ENCODE measurements around the gene PMS1.
"Not testable (repeated sequence)": the region's sequence is repeated elsewhere in the genome, so short reads cannot be mapped to it uniquely, and the experiment has no call there.

Gene PMS1

DNA sequence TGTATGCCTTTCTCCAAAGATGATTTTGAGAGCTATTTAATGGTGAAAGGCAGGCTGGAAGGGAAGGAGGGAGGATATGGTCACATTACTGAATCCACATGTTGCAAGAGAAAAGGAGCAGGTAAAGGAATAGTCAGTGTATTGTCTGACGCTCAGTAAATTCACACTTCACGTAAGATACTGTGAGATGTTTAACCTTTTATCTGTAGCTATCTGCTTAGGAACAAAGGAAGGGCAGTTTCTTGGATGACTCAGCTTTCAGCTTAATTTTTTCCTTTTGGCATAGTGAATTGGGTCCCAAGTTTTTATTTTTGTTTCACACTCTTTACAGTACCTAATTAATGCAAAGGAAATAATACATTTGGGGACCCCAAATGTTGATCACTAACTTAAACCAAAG, 96.2 kb downstream of the PMS1 start:
- TF ChIP-seq POLR2AphosphoS5 (IDR thresholded peaks at IDR 0.05; ENCODE audit: borderline replicate concordance, low read depth, low read length) (no peak), FOXP2 (optimal IDR thresholded peaks at IDR 0.05; ENCODE audit: control extremely low read depth, extremely low read length, insufficient read depth) (no peak), EZH2 (IDR thresholded peaks at IDR 0.05) (no peak)
- Histone ChIP-seq H3K36me3 (ENCODE audit: insufficient read depth, low read length) (peaks cover 7% of the 10 kb centered on the region; the same call in 1 of the 2 replicates), H3K9me3 (ENCODE audit: low read depth, low read length) (no peaks in the 10 kb centered on the region), H3K9ac (ENCODE audit: insufficient read length) (no peak overlapping the region), H3K27ac (no peak overlapping the region), H3K4me3 (no peak overlapping the region)
- no peak for DNase-seq (ENCODE audit: low read depth, low spot score)

DNA sequence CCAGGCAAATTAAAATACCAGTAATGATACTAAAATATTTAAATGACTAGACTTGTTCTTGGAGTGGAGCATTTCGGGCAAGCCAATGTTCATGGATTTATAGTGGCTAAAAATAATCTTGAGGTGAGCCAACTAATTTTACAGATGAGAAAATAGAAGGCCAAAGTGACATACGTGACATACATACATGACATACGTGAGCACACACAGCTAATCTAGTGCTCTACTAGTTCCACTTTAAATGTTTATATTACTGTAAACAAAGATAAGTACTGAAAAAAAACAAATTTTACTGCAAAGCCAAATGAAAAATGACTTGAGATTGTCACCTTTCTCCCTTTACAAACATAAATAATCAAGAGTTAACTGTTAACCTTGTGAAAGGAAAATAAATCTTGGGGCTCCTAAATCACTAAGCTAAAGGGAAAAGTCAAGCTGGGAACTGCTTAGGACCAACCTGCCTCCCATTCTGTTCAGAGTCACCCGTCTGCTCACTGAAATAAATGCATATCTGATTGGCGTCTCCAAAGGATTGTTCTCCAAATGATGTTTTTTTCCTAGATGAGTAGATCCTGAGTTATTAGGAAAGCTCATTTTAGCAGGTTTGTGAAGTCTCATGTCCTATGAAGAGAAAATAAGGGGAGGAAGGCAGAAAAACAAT, 96.7 kb downstream of the PMS1 start:
- H3K4me3 ChIP-seq = no peak overlapping the region
- H3K36me3 ChIP-seq (ENCODE audit: insufficient read depth, low read length) = peaks cover 6% of the 10 kb centered on the region; the same call in 1 of the 2 replicates
- H3K27ac ChIP-seq = no peak overlapping the region
- H3K9me3 ChIP-seq (ENCODE audit: low read depth, low read length) = no peaks in the 10 kb centered on the region
- no peak overlapping the region for H3K9ac ChIP-seq (ENCODE audit: insufficient read length)
- DNase-seq (ENCODE audit: low read depth, low spot score) = no peak
- TF ChIP-seq EZH2 (IDR thresholded peaks at IDR 0.05) = no peak
- no peak for TF ChIP-seq POLR2AphosphoS5 (IDR thresholded peaks at IDR 0.05; ENCODE audit: borderline replicate concordance, low read depth, low read length)
- TF ChIP-seq FOXP2 (optimal IDR thresholded peaks at IDR 0.05; ENCODE audit: control extremely low read depth, extremely low read length, insufficient read depth) = no peak

- H3K9me3 ChIP-seq (ENCODE audit: low read depth, low read length) = no peaks in the 10 kb centered on the region
- TF ChIP-seq EZH2 (IDR thresholded peaks at IDR 0.05) (no peak), POLR2AphosphoS5 (IDR thresholded peaks at IDR 0.05; ENCODE audit: borderline replicate concordance, low read depth, low read length) (no peak), FOXP2 (optimal IDR thresholded peaks at IDR 0.05; ENCODE audit: control extremely low read depth, extremely low read length, insufficient read depth) (no peak)
- DNase-seq (ENCODE audit: low read depth, low spot score) = no peak
- no peaks in the 10 kb centered on the region for H3K36me3 ChIP-seq (ENCODE audit: insufficient read depth, low read length)
- no peak overlapping the region for H3K4me3 ChIP-seq
- H3K27ac ChIP-seq = no peak overlapping the region
- H3K9ac ChIP-seq (ENCODE audit: insufficient read length) = no peak overlapping the region
Observed at GRCh38 chr2:189885368-189885767, 101.1 kb downstream of the PMS1 start.

DNA sequence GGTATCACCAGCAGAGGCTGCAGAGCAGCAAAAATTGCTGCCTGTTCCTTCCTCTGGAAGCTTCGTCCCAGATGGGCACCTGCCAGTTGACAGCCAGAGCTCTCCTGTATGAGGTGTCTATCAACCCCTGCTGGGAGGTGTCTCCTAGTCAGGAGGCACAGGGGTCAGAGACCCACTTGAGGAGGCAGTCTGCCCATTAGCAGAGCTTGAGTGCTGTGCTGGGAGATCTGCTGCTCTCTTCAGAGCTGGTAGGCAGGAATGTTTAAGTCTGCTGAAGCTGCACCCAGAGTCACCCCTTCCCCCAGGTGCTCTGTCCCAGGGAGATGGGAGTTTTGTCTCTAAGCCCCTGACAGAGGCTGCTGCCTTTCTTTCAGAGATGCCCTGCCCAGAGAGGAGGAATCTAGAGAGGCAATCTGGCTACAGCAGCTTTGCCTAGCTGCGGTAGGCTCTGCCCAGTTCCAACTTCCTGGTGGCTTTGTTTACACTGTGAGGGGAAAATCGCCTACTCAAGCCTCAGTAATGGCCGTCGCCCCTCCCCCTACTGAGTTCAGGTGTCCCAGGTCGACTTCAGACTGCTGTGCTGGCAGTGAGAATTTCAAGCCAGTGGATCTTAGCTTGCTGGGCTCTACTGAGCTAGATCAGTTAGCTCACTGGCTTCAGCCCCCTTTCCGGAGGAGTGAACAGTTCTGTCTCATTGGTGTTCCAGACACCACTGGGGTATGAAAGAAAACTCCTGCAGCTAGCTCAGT, 108.5 kb downstream of the PMS1 start:
- not testable (repeated sequence) for H3K36me3 ChIP-seq (ENCODE audit: insufficient read depth, low read length); H3K9ac ChIP-seq (ENCODE audit: insufficient read length); H3K9me3 ChIP-seq (ENCODE audit: low read depth, low read length); H3K27ac ChIP-seq; DNase-seq (ENCODE audit: low read depth, low spot score); H3K4me3 ChIP-seq

DNA sequence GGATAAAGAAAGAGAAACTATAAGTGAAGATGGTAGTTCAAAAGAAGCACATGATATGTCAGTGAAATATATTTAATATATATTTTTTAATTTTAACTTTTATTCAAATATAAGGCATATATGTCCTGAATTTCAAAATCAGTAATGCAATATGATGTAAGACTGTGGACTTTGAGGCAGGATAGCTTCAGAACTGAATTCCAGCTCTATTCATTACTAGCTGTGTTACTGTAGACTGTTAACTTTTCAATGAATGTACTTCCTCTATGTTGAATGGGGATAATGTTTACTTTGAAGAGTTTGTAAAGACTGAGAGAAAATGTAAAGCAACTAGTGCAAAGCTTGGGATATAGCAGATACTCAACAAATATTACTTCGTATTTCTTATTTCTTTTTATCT, 112.6 kb downstream of the PMS1 start:
- no peak overlapping the region for H3K4me3 ChIP-seq
- no peak overlapping the region for H3K9ac ChIP-seq (ENCODE audit: insufficient read length)
- H3K36me3 ChIP-seq (ENCODE audit: insufficient read depth, low read length) = no peaks in the 10 kb centered on the region
- H3K27ac ChIP-seq = no peak overlapping the region
- no peak for DNase-seq (ENCODE audit: low read depth, low spot score)
- TF ChIP-seq POLR2AphosphoS5 (IDR thresholded peaks at IDR 0.05; ENCODE audit: borderline replicate concordance, low read depth, low read length) (no peak), FOXP2 (optimal IDR thresholded peaks at IDR 0.05; ENCODE audit: control extremely low read depth, extremely low read length, insufficient read depth) (no peak), EZH2 (IDR thresholded peaks at IDR 0.05) (no peak)
- H3K9me3 ChIP-seq (ENCODE audit: low read depth, low read length) = no peaks in the 10 kb centered on the region

- Histone ChIP-seq H3K4me3 (no peak overlapping the region), H3K9me3 (ENCODE audit: low read depth, low read length) (no peaks in the 10 kb centered on the region), H3K36me3 (ENCODE audit: insufficient read depth, low read length) (no peaks in the 10 kb centered on the region), H3K27ac (no peak overlapping the region), H3K9ac (ENCODE audit: insufficient read length) (no peak overlapping the region)
- TF ChIP-seq POLR2AphosphoS5 (IDR thresholded peaks at IDR 0.05; ENCODE audit: borderline replicate concordance, low read depth, low read length) (no peak), EZH2 (IDR thresholded peaks at IDR 0.05) (no peak), FOXP2 (optimal IDR thresholded peaks at IDR 0.05; ENCODE audit: control extremely low read depth, extremely low read length, insufficient read depth) (no peak)
- DNase-seq (ENCODE audit: low read depth, low spot score) = no peak
Observed at GRCh38 chr2:189899101-189899500, 114.9 kb downstream of the PMS1 start.

- TF ChIP-seq EZH2 (IDR thresholded peaks at IDR 0.05) (no peak), POLR2AphosphoS5 (IDR thresholded peaks at IDR 0.05; ENCODE audit: borderline replicate concordance, low read depth, low read length) (no peak), FOXP2 (optimal IDR thresholded peaks at IDR 0.05; ENCODE audit: control extremely low read depth, extremely low read length, insufficient read depth) (no peak)
- Histone ChIP-seq H3K27ac (no peak overlapping the region), H3K36me3 (ENCODE audit: insufficient read depth, low read length) (no peaks in the 10 kb centered on the region), H3K9me3 (ENCODE audit: low read depth, low read length) (no peaks in the 10 kb centered on the region), H3K9ac (ENCODE audit: insufficient read length) (no peak overlapping the region), H3K4me3 (no peak overlapping the region)
- DNase-seq (ENCODE audit: low read depth, low spot score) = no peak
Observed at GRCh38 chr2:189900726-189901125, 116.5 kb downstream of the PMS1 start.

GRCh38 chr2:189901664-189902063, 117.4 kb downstream of the PMS1 start:
- Histone ChIP-seq H3K9me3 (ENCODE audit: low read depth, low read length) (no peaks in the 10 kb centered on the region), H3K36me3 (ENCODE audit: insufficient read depth, low read length) (no peaks in the 10 kb centered on the region), H3K27ac (no peak overlapping the region), H3K4me3 (no peak overlapping the region), H3K9ac (ENCODE audit: insufficient read length) (no peak overlapping the region)
- no peak for DNase-seq (ENCODE audit: low read depth, low spot score)
- TF ChIP-seq FOXP2 (optimal IDR thresholded peaks at IDR 0.05; ENCODE audit: control extremely low read depth, extremely low read length, insufficient read depth) = no peak
- no peak for TF ChIP-seq EZH2 (IDR thresholded peaks at IDR 0.05)
- TF ChIP-seq POLR2AphosphoS5 (IDR thresholded peaks at IDR 0.05; ENCODE audit: borderline replicate concordance, low read depth, low read length) = no peak

Measured in SK-N-MC (cell line).